ENCODE measurements around the gene RTN3.

RTN3 gene

DNA sequence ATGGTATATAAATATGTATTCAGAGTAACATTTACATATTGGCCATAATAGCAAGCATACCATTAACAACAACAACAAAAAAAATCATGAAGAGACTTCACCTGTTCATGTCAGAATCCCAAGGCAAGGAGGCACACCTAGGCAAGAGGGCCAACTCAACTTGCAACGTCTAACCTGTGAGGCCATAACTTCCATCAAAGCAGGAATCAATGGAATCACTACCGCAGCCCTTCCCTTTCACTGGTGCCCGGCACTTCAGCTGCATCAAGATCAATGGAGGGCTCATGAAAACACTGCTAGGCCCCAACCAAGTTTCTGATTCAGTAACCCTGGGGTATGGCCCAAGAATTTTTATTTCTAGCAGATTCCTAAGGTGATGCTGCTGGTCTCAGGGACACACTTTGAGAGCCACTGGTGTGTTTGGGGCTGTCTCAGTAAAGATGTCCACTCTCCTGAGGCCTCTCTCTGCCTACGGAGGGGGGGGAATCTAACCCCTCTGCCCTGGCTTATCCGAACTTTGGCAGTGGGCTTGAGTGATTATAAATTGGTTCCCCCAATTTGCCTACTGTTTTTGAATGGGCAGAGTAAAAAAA lies 79.3 kb downstream of the RTN3 start:
- H3K4me3 ChIP-seq (ENCODE audit: low read length), result no peak overlapping the region
- no peaks in the 10 kb centered on the region for H3K9me3 ChIP-seq (ENCODE audit: control insufficient read depth, low read length)
- H3K4me1 ChIP-seq (ENCODE audit: control insufficient read depth, insufficient read depth, low read length), result peaks cover 21% of the 10 kb centered on the region
- peaks cover 9% of the 10 kb centered on the region for H3K27me3 ChIP-seq (ENCODE audit: control insufficient read depth, insufficient read depth, low read length)
- H3K9ac ChIP-seq (ENCODE audit: low read length), result no peak overlapping the region
- H3K36me3 ChIP-seq (ENCODE audit: control insufficient read depth, insufficient read depth, low read length), result no peaks in the 10 kb centered on the region

DNA sequence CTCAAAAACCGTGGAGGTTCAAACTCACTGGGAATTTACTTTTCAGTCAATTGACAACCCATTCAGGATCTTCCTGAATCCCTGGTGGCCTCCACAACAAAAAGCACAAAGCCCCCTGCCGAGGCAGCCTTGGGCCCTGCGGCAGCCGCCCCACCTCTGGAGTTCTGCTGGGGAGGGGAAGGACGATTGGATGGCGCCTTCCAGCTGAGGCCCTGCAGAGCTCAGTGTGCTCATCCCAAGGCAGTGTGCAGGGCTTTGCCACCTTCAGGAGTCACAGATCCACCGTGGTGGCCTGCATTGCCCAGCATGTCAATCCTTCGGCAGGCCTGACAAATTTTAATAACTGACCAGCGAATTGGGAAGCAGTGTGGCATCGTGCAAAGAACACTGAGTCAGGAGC lies 79.9 kb downstream of the RTN3 start:
- H3K9me3 ChIP-seq (ENCODE audit: control insufficient read depth, low read length), result no peaks in the 10 kb centered on the region
- H3K4me1 ChIP-seq (ENCODE audit: control insufficient read depth, insufficient read depth, low read length), result peaks cover 22% of the 10 kb centered on the region
- no peak overlapping the region for H3K9ac ChIP-seq (ENCODE audit: low read length)
- no peaks in the 10 kb centered on the region for H3K36me3 ChIP-seq (ENCODE audit: control insufficient read depth, insufficient read depth, low read length)
- no peak overlapping the region for H3K4me3 ChIP-seq (ENCODE audit: low read length)
- peaks cover 9% of the 10 kb centered on the region for H3K27me3 ChIP-seq (ENCODE audit: control insufficient read depth, insufficient read depth, low read length)

DNA sequence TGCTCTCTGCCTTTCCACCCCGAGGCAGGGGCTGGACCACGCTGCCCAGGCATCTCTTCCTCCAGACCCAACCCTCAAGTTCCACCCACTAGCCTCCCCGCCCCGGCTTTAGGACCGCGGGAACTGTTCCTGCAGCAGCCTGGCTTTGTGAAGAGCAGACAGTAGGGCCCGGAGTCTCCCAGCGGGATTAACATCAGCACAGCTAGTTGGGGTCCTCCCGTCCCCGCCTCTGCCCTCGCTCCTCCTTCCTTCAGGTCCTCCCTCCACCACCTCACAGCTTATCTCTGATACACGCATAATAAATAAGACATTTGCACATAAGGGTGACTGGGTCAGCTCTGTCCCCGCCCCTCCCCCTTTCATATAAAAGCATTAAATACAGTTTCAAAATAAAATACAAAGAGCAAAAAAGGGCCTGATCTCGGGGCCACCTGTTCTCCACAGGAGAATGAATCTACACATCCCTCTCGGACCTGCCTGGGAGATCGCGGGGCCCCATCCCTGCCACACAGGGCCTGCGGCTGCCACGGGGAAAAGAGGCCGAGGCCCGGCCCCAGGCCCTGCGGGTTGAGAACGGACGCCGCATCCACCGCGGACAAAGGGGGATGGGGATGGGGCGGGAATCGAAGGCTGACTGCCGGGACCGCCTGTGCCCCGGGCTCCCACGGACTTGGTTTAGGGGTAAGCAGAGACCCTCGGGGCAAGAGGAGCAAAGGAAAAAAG lies 80.8 kb downstream of the RTN3 start:
- Histone ChIP-seq H3K4me3 (ENCODE audit: low read length) (no peak overlapping the region), H3K9ac (ENCODE audit: low read length) (no peak overlapping the region), H3K27me3 (ENCODE audit: control insufficient read depth, insufficient read depth, low read length) (peaks cover 9% of the 10 kb centered on the region), H3K36me3 (ENCODE audit: control insufficient read depth, insufficient read depth, low read length) (no peaks in the 10 kb centered on the region), H3K4me1 (ENCODE audit: control insufficient read depth, insufficient read depth, low read length) (peaks cover 29% of the 10 kb centered on the region), H3K9me3 (ENCODE audit: control insufficient read depth, low read length) (no peaks in the 10 kb centered on the region)

DNA sequence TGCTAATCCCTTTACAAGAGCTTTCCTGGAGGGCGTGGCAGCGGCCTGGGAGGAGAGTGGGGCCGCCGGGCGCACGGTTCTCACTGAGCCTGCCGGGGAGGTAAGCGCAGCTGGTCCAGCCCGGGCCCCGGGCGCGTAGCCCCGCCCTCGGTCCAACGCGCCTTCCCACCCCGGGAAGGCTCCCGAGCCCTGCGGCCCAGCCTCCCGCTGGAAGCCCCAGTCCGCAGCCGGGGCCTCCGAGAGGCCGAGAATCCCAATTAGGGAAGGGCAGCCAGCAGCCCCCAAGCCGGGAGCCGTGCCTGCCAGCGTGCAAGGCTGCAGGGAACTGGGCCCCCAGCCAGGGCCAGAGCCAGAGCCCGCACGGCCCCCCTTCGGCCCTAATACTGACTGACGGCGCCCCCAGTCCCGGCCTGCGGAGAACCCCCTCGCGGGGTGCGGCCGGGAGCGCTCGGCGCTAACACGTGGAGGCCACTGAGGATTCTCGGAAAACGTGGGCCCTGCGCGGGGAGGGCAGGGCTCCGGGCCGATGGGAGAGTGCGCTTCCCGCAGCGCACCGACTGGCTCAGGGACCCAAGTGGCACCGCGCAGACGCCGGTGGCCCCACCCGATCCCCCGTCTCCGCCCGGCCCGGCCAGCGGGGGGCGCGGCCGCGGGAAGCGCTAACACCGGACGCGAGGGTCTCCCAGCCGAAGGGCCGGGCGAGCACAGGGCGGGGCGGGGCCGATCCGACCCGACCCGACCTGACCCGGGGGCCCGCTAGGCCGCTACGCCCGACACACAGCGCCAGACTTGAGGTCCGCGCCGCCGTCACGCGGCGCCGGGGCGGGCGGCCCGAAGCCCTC lies 81.6 kb downstream of the RTN3 start:
- no peak overlapping the region for H3K4me3 ChIP-seq (ENCODE audit: low read length)
- no peaks in the 10 kb centered on the region for H3K9me3 ChIP-seq (ENCODE audit: control insufficient read depth, low read length)
- peaks cover 9% of the 10 kb centered on the region for H3K27me3 ChIP-seq (ENCODE audit: control insufficient read depth, insufficient read depth, low read length)
- peaks cover 35% of the 10 kb centered on the region for H3K4me1 ChIP-seq (ENCODE audit: control insufficient read depth, insufficient read depth, low read length)
- no peak overlapping the region for H3K9ac ChIP-seq (ENCODE audit: low read length)
- H3K36me3 ChIP-seq (ENCODE audit: control insufficient read depth, insufficient read depth, low read length), result no peaks in the 10 kb centered on the region

DNA sequence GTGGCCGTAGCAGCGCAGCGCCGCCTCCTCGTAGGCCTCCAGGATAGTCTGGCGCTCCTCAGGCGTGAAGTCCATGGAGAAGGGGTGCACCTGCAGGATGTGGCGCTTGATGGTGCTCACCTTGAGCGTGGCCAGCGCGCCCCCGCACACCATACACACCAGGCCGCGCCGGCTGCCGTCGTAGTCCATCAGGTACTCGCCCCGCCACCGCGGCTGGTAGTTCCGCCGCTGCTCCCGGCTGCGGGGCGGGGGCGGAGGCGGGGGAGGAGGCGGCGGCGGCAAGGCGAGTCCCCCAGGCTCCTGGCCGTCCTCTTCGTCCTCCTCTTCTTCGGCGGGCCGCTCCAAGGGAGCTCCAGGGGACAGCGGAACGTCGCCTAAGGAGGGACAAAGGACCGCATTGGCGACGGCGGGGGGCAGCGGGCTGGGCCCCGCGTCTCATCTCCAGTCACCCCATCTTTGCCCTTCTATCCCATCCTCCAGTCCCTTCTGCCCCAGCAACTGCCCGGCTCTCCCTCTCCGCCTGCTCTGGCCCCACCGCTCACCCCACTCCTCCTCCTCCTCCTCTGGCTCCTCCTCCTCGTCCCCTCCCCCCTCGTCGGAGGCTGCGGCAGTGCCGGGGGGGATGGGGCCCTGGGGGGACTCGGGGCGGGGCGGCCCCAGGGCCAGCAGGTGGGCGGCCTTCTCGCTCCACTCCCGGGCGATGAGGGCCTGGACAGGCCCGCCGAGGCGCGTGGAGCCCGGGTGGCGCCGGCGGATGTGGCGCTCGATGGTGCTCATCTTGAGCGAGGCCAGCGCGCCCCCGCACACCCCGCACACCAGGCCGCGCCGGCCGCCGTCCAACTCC lies 82.4 kb downstream of the RTN3 start:
- Histone ChIP-seq H3K9ac (ENCODE audit: low read length) (no peak overlapping the region), H3K4me1 (ENCODE audit: control insufficient read depth, insufficient read depth, low read length) (peaks cover 36% of the 10 kb centered on the region), H3K4me3 (ENCODE audit: low read length) (no peak overlapping the region), H3K36me3 (ENCODE audit: control insufficient read depth, insufficient read depth, low read length) (no peaks in the 10 kb centered on the region), H3K9me3 (ENCODE audit: control insufficient read depth, low read length) (no peaks in the 10 kb centered on the region), H3K27me3 (ENCODE audit: control insufficient read depth, insufficient read depth, low read length) (peaks cover 9% of the 10 kb centered on the region)

DNA sequence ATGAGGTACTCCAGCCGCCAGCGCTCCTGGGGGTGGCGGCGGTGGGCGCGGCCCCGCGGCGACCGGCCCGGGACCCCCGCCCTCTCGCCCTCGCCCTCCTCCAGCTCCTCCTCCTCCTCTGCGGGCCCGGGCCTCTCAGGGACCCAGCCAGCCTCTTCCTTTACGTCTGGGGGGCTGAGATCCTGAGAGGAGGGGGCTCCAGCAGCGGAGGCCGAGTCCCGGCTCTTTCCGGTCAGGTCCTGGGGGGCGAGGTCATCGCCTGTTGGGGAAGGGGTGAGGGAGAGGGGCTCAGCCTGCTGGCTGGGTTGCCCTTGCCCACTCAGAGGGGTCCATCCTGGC lies 83.0 kb downstream of the RTN3 start:
- Histone ChIP-seq H3K9ac (ENCODE audit: low read length) (no peak overlapping the region), H3K27me3 (ENCODE audit: control insufficient read depth, insufficient read depth, low read length) (peaks cover 15% of the 10 kb centered on the region), H3K9me3 (ENCODE audit: control insufficient read depth, low read length) (no peaks in the 10 kb centered on the region), H3K36me3 (ENCODE audit: control insufficient read depth, insufficient read depth, low read length) (no peaks in the 10 kb centered on the region), H3K4me1 (ENCODE audit: control insufficient read depth, insufficient read depth, low read length) (peaks cover 38% of the 10 kb centered on the region), H3K4me3 (ENCODE audit: low read length) (no peak overlapping the region)

DNA sequence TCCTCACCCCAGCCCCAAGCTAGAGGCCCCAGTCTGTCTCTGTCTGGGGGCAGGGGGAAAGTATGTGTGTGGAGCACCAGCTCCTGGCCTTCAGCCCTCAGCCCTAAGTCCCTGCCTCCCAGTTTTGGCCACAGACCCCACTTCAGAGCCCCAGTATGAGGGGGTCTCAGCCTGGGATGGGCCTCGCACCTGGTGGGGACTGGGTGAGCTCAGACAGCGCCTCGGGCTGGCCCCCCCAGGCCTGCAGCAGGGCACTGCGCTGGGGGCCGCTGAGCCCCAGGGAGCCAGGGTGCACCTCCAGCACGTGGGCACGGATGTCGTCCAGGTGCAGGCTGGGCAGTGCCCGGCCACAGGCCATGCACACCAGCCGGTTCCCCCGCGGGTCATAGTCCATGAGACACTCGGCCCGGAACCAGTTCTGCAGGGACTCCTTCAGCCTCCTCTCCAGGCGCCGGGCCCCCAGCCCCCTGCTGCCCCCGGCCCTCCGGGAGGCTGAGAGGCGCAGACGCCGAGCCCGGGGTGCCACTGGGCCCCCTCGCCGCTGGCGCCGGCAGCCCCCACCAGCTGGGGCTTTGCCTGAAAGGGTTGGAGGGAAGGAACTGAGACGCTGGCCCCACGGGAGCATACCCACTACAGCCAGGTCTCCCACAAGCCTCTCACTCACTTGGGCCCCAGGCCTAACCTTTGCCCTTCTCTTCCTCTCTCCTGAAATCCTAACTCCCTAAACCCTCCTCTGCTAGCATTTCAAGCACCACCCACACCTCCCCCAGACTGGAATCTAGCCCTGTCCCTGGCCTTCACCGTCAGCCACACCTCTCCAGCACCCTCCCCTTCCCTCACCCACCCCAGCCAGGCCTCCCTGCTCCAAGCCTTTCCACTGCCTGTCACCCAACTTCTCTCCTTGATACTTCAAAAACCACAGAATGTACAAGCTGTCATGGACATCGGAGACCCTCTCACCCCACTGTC lies 83.7 kb downstream of the RTN3 start:
- no peaks in the 10 kb centered on the region for H3K36me3 ChIP-seq (ENCODE audit: control insufficient read depth, insufficient read depth, low read length)
- H3K4me3 ChIP-seq (ENCODE audit: low read length), result no peak overlapping the region
- H3K27me3 ChIP-seq (ENCODE audit: control insufficient read depth, insufficient read depth, low read length), result peaks cover 18% of the 10 kb centered on the region
- peaks cover 43% of the 10 kb centered on the region for H3K4me1 ChIP-seq (ENCODE audit: control insufficient read depth, insufficient read depth, low read length)
- no peak overlapping the region for H3K9ac ChIP-seq (ENCODE audit: low read length)
- no peaks in the 10 kb centered on the region for H3K9me3 ChIP-seq (ENCODE audit: control insufficient read depth, low read length)

DNA sequence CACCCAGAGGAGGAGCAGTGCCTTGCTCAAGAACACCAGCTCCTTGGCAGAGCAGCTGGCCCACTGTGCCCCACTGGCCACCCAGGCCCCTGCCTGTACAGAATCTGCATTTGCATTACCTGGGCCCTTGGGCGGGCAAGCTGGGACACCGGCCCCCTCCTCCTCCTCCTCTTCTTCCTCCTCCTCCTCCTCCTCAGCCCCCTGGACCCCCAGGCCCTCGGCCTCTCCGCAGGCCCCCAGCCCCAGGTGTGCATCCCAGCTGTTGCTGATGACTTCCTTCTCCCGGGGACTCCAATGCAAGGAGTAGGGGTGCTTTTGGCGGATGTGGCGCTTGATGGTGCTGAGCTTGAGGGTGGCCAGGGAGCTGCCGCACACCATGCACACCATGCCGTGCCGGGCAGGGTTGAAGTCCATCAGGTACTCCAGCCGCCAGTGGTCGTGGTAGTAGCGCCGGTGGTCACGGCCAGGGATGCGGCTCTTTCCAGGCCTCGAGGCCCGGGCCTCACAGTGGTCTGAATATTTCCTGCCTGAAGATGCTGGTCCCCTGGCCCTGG lies 84.5 kb downstream of the RTN3 start:
- H3K4me3 ChIP-seq (ENCODE audit: low read length), result no peak overlapping the region
- H3K9ac ChIP-seq (ENCODE audit: low read length), result no peak overlapping the region
- H3K27me3 ChIP-seq (ENCODE audit: control insufficient read depth, insufficient read depth, low read length), result peaks cover 18% of the 10 kb centered on the region
- H3K4me1 ChIP-seq (ENCODE audit: control insufficient read depth, insufficient read depth, low read length), result peaks cover 43% of the 10 kb centered on the region
- no peaks in the 10 kb centered on the region for H3K9me3 ChIP-seq (ENCODE audit: control insufficient read depth, low read length)
- H3K36me3 ChIP-seq (ENCODE audit: control insufficient read depth, insufficient read depth, low read length), result no peaks in the 10 kb centered on the region

DNA sequence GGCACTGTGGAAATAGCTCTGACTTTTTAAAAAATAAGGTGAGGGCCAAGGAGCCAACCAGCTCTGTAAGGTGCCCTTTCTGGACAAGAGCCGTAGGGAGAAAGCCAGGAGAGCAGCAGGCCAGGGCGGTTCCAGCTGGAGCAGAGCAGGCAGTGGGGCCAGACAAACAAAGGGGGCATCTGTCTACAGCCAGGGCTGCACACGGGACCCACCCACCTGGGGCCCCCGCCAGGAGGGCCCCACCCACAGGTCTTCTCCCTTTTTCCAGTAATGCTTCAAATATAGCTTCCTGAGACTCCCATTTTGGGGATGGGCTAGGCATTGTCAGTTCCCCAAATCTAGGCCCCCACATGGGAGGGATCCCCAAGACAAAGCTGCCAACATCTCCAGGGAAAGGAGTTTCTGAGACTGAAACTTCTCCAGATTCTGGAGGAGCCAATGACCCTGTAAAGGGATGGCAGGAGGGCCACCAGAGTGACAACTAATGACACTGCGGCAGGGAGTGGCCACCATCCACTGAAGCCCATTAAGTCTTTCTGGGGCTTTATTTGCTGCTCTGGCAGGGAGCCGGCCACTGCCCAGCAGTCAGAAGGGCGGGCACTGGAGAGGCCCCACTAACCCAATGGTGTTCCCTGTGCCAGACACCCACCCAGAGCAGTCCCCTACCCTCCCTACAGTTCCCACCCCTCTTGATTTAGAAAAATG lies 85.4 kb downstream of the RTN3 start:
- peaks cover 23% of the 10 kb centered on the region for H3K27me3 ChIP-seq (ENCODE audit: control insufficient read depth, insufficient read depth, low read length)
- no peak overlapping the region for H3K4me3 ChIP-seq (ENCODE audit: low read length)
- no peak overlapping the region for H3K9ac ChIP-seq (ENCODE audit: low read length)
- H3K9me3 ChIP-seq (ENCODE audit: control insufficient read depth, low read length), result no peaks in the 10 kb centered on the region
- H3K36me3 ChIP-seq (ENCODE audit: control insufficient read depth, insufficient read depth, low read length), result no peaks in the 10 kb centered on the region
- peaks cover 43% of the 10 kb centered on the region for H3K4me1 ChIP-seq (ENCODE audit: control insufficient read depth, insufficient read depth, low read length)

DNA sequence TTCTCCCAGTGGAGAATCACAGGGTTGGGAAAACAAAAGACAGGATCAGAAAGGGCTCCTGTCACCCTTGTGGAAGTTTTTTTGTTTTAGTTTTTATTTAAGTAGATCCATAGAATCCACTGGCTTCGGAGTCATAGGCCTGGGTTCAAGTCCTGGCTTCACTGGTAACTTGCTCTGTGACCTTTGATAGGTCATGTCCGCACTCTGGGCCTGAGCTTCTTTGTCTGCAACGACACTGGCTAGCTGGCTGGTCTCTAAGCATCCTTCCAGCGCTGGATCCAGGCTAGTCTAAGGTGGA lies 85.9 kb downstream of the RTN3 start:
- H3K4me1 ChIP-seq (ENCODE audit: control insufficient read depth, insufficient read depth, low read length), result peaks cover 40% of the 10 kb centered on the region
- H3K27me3 ChIP-seq (ENCODE audit: control insufficient read depth, insufficient read depth, low read length), result peaks cover 26% of the 10 kb centered on the region
- no peaks in the 10 kb centered on the region for H3K36me3 ChIP-seq (ENCODE audit: control insufficient read depth, insufficient read depth, low read length)
- H3K9me3 ChIP-seq (ENCODE audit: control insufficient read depth, low read length), result no peaks in the 10 kb centered on the region
- peak overlapping the region; percentile 67 for H3K4me3 ChIP-seq (ENCODE audit: low read length)
- peak overlapping the region; percentile 65 for H3K9ac ChIP-seq (ENCODE audit: low read length)

Data from mucosa of stomach (tissue), 1 donor.